Skin of body (tissue), 2 donors: ENCODE results near the gene DOCK11. TPM values are rescaled to one million over a fixed set of nuclear protein-coding genes. Genes with fewer than 3 reads are reported as not detected.
"Not testable (repeated sequence)": the region's sequence is repeated elsewhere in the genome, so short reads cannot be mapped to it uniquely, and the experiment has no call there.

Experiments
- DNase-seq: peaks from one replicate; lab custom pipeline; 2025; lab: John Stamatoyannopoulos, UW
- total RNA-seq: library from RNA; depleted of rRNA; stranded (reverse); fragments of >200 nt; gene quantifications from one replicate; pipeline ENCODE4 v1.2.3, GENCODE V29; 2014

The DOCK11 gene
- total RNA-seq, 1 donor from 2014 or later = 25.7 TPM

GRCh38 chrX:118566359-118566758 lies 70.7 kb downstream of the DOCK11 start:
- peak; percentile 63 for DNase-seq

- no peak for DNase-seq
Observed at GRCh38 chrX:118569676-118570075, 74.1 kb downstream of the DOCK11 start.

GRCh38 chrX:118570209-118570608 lies 74.6 kb downstream of the DOCK11 start:
- no peak for DNase-seq

- no peak for DNase-seq
Observed at GRCh38 chrX:118571836-118572235, 76.2 kb downstream of the DOCK11 start.

- DNase-seq = no peak
Observed at GRCh38 chrX:118574666-118575065, 79.1 kb downstream of the DOCK11 start.

- no peak for DNase-seq
Observed at GRCh38 chrX:118577041-118577440, 81.4 kb downstream of the DOCK11 start.

GRCh38 chrX:118579417-118579816 lies 83.8 kb downstream of the DOCK11 start:
- DNase-seq = no peak

- DNase-seq = not testable (repeated sequence)
Observed at GRCh38 chrX:118582926-118583325, 87.3 kb downstream of the DOCK11 start.

GRCh38 chrX:118583781-118584180 lies 88.2 kb downstream of the DOCK11 start:
- no peak for DNase-seq

- DNase-seq = no peak
Observed at GRCh38 chrX:118585296-118585695, 89.7 kb downstream of the DOCK11 start.

- not testable (repeated sequence) for DNase-seq
Observed at GRCh38 chrX:118586206-118586605, 90.6 kb downstream of the DOCK11 start.

GRCh38 chrX:118588715-118589114 lies 93.1 kb downstream of the DOCK11 start:
- no peak for DNase-seq

- no peak for DNase-seq
Observed at GRCh38 chrX:118589227-118589626, 93.6 kb downstream of the DOCK11 start.

GRCh38 chrX:118593407-118593806 lies 97.8 kb downstream of the DOCK11 start:
- no peak for DNase-seq

GRCh38 chrX:118594697-118595420 lies 99.2 kb downstream of the DOCK11 start:
- DNase-seq = no peak

- DNase-seq = no peak
Observed at GRCh38 chrX:118595501-118596042, 100.0 kb downstream of the DOCK11 start.

- DNase-seq = peak; percentile 40
Observed at GRCh38 chrX:118596390-118596789, 100.8 kb downstream of the DOCK11 start.

GRCh38 chrX:118603981-118604380 lies 108.4 kb downstream of the DOCK11 start:
- peak; percentile 9 for DNase-seq

- DNase-seq = no peak
Observed at GRCh38 chrX:118612290-118612689, 116.7 kb downstream of the DOCK11 start.

- DNase-seq = no peak
Observed at GRCh38 chrX:118614150-118614549, 118.5 kb downstream of the DOCK11 start.

GRCh38 chrX:118615141-118615540 lies 119.5 kb downstream of the DOCK11 start:
- no peak for DNase-seq

- peak; percentile 11 for DNase-seq
Observed at GRCh38 chrX:118621081-118621759, 125.6 kb downstream of the DOCK11 start.

GRCh38 chrX:118623062-118623461 lies 127.4 kb downstream of the DOCK11 start:
- DNase-seq = no peak
